BE2C (cell line): ENCODE data around the gene POTEH.
A peak's percentile ranks its signal among the peaks of the same experiment; 100 is the strongest.
"Not testable (repeated sequence)": the region's sequence is repeated elsewhere in the genome, so short reads cannot be mapped to it uniquely, and the experiment has no call there.

Experiments used
- DNase-seq: peaks from one replicate; pipeline ENCODE4 v3.0.0-alpha.2; 2020
- H3K27me3 ChIP-seq: fragments of 250-450 bp; sonication (Bioruptor Pico); 2 replicates; pipeline ENCODE4 v1.5.1; 2020; ENCODE audit warnings: mild to moderate bottlenecking
- H3K36me3 ChIP-seq: fragments of 250-450 bp; sonication (Bioruptor Pico); 2 replicates; pipeline ENCODE4 v1.5.1; 2020; ENCODE audit warnings: mild to moderate bottlenecking
- H3K4me1 ChIP-seq: fragments of 250-450 bp; sonication (Bioruptor Pico); 2 replicates; pipeline ENCODE4 v1.5.1; 2020
- H3K4me3 ChIP-seq: 2 replicates; pipeline ENCODE4 v1.5.1; 2011; ENCODE audit warnings: low read depth, low read length
- H3K9me3 ChIP-seq: fragments of 250-450 bp; sonication (Bioruptor Pico); 2 replicates; pipeline ENCODE4 v1.5.1; 2020

The POTEH gene

DNA sequence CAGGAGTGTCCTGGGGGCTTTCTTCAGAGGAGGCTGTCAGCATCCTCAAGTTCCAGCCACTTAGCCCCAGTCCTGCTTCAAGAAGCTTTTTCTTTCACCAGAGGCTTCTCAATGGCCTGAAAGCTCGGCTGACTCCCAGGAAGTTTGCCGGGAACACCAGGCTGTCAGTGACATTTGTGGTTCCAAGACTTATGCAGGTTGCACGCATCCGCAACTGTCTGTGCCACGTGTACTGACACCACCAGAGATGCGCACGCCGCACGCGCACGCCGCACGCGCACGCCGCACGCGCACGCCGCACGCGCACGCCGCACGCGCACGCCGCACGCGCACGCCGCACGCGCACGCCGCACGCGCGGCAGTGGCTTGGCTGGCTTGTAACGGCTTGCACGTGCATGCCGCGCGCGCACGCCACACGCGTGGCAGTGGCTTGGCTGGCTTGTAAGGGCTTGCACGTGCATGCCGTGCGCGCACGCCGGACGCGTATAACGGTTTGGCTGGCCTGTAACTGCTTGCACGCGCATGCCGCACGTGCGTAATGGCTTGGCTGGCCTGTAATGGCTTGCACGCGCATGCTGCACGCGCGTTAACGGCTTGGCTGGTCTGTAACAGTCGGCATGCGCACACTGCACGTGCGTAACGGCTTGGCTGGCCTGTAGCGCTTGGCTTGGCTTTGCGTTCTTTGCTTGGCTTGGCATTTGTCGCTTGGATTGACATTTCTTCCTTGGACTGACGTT lies 646 bp upstream of the POTEH start:
- not testable (repeated sequence) for H3K9me3 ChIP-seq

GRCh38 chr22:15713600-15713999 lies 23.8 kb downstream of the POTEH start:
- not testable (repeated sequence) for DNase-seq, H3K9me3 ChIP-seq, H3K27me3 ChIP-seq, H3K36me3 ChIP-seq, H3K4me3 ChIP-seq, H3K4me1 ChIP-seq

More for the DNA sequence above, 646 bp upstream of the POTEH start:
- not testable (repeated sequence) for H3K36me3 ChIP-seq, H3K27me3 ChIP-seq, H3K4me1 ChIP-seq, H3K4me3 ChIP-seq
- peak; percentile 3 for DNase-seq

DNA sequence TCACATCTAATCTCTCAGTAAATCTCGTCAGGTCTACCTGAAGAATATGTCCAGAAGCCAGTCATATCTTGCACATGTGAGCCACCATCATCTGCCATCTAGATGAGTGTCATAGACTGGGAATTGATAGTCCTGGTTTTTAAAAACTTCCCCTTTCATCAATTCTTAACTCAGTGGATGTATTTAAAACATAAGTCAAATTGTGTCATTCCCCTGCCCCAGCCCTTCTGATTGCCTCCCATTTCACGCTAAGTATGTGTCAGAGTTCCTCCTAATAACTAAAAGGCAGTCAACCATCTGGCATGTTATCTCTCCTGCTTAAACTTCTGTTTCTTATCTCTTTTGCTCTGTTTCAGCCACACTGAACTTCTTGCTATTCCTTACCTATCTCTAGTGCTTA lies 24.3 kb downstream of the POTEH start:
- H3K27me3 ChIP-seq, H3K36me3 ChIP-seq, H3K4me1 ChIP-seq, H3K4me3 ChIP-seq, H3K9me3 ChIP-seq, DNase-seq: not testable (repeated sequence)

DNA sequence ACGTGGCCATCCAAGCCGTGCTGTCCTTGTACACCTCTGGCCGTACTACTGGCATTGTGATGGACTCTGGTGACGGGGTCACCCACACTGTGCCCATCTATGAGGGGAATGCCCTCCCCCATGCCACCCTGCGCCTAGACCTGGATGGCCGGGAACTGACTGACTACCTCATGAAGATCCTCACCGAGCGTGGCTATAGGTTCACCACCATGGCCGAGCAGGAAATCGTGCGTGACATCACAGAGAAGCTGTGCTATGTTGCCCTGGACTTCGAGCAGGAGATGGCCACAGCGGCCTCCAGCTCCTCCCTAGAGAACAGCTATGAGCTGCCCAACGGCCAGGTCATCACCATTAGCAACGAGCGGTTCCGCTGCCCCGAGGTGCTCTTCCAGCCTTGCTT lies 32.1 kb downstream of the POTEH start:
- not testable (repeated sequence) for H3K36me3 ChIP-seq, H3K9me3 ChIP-seq, H3K4me1 ChIP-seq, DNase-seq, H3K27me3 ChIP-seq, H3K4me3 ChIP-seq

DNA sequence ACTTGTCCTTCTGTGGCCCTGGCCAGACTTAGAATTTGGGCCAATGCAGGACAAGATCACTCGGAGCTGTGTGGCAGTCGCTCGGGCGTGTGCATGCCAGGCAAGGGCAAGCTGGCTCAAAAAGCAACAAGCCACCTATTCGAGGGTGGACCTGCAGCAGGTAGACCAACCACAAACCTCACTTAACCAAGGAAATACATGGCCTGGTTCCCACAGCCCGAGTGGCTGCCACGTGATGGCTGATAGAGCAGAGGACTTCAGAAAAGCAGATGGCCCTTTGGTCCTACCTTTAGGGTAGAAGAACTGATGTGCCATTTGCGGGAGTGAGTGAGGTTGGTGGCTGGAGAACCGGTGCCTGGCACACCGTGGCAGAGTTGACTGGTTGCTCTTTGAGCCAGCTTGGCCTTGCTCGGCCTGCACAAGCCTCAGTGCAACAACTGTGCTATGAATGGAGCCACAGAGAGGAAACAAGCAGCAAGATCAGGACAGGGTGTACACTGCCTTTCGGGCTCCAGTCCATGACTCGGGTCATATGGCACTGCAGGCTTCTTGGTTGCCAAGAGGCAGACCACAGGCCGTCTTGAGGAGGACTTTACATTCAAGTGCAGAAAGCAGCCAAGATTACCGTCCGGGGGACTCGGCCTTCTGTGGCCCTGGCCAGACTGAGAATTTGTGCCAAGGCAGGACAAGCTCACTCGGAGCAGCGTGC lies 39.5 kb downstream of the POTEH start:
- H3K4me1 ChIP-seq, H3K36me3 ChIP-seq, DNase-seq, H3K9me3 ChIP-seq, H3K27me3 ChIP-seq, H3K4me3 ChIP-seq: not testable (repeated sequence)

- not testable (repeated sequence) for H3K27me3 ChIP-seq, H3K9me3 ChIP-seq, H3K36me3 ChIP-seq, H3K4me1 ChIP-seq, H3K4me3 ChIP-seq, DNase-seq
Measured at GRCh38 chr22:15731023-15731422, 41.2 kb downstream of the POTEH start.

- not testable (repeated sequence) for H3K4me1 ChIP-seq, H3K27me3 ChIP-seq, H3K9me3 ChIP-seq, H3K4me3 ChIP-seq, DNase-seq, H3K36me3 ChIP-seq
Measured at GRCh38 chr22:15734411-15734810, 44.6 kb downstream of the POTEH start.

- H3K9me3 ChIP-seq, H3K36me3 ChIP-seq, H3K4me1 ChIP-seq, H3K4me3 ChIP-seq, DNase-seq, H3K27me3 ChIP-seq: not testable (repeated sequence)
Measured at GRCh38 chr22:15738157-15738908, 48.5 kb downstream of the POTEH start.

DNA sequence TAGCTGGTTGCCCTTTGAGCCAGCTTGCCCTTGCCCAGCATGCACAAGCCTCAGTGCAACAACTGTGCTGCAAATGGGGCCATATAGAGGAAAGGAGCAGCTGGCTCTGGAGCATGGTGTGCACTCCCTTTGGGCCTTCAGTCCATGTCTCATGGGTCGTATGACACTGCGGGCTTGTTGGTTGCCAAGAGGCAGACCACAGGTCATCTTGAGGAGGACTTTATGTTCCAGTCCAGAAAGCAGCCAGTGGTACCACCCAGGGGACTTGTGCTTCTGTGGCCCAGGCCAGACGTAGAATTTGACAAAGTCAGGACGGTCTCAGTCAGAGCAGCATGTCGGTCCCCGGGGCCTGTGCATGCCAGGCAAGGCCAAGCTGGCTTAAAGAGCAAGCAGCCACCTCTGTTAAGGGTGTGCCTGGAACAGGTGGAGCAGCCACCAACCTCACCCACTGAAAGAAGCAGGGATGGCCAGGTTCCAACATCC lies 49.1 kb downstream of the POTEH start:
- not testable (repeated sequence) for H3K4me3 ChIP-seq, DNase-seq, H3K4me1 ChIP-seq, H3K9me3 ChIP-seq, H3K36me3 ChIP-seq, H3K27me3 ChIP-seq

DNA sequence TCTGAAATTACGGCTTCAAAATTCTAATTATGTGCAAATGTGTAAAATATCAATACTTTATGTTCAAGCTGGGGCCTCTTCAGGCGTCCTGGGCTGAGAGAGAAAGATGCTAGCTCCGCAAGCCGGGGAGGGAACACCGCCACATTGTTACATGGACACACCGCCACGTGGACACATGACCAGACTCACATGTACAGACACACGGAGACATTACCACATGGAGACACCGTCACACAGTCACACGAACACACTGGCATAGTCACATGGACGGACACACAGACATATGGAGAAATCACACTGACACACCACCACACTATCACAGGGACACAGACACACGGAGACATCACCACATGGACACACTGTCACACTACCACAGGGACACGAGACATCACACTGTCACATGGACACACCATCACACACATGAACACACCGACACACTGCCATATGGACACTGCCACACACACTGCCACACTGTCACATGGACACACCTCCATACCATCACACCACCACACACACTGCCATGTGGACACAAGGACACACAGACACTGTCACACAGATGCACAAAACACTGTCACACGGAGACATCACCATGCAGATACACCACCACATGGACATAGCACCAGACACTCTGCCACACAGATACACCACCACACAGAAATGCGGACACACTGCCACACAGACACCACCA lies 58.0 kb downstream of the POTEH start:
- H3K27me3 ChIP-seq, H3K36me3 ChIP-seq, DNase-seq, H3K9me3 ChIP-seq, H3K4me3 ChIP-seq, H3K4me1 ChIP-seq: not testable (repeated sequence)

DNA sequence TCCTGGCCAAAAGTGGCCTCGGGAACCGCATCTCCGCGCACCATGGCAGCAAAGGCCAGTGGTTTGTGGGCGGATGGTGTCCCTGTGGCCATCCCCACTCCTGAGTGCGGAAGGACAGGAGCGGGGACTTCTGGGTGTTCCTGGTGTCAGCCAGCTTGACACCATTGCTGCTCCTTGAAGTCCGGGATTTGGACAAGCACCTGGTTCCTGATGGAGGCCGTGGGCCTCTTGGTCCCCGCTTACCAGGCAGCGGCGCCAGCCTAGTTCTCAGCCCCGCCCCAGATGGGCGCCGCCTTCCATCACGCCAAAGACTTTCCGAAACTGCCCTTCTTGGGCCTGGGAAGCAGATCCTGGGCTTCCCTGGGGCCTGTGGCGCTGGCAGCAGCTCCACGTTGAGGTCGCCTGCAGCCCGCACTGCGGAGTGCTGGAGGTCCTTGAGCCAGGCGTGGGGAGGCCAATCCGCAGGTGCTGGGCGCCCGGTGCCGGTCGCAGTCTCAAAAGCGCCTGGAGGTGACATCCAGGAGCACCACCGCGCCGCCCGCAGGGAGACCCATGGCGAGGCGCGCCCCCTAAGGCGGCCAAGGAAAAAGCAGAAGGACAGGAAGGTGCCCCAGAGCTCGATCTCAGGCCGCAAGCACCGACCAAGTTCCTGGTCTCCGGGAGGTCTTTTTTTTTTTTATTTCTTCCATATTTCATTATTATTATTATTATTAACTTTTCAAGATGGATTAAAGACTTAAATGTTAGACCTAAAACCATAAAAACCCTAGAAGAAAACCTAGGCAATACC lies 59.5 kb downstream of the POTEH start:
- not testable (repeated sequence) for H3K4me1 ChIP-seq, DNase-seq, H3K9me3 ChIP-seq, H3K27me3 ChIP-seq, H3K4me3 ChIP-seq, H3K36me3 ChIP-seq

- DNase-seq, H3K27me3 ChIP-seq, H3K9me3 ChIP-seq, H3K36me3 ChIP-seq, H3K4me1 ChIP-seq, H3K4me3 ChIP-seq: not testable (repeated sequence)
Measured at GRCh38 chr22:15759443-15760097, 69.7 kb downstream of the POTEH start.

DNA sequence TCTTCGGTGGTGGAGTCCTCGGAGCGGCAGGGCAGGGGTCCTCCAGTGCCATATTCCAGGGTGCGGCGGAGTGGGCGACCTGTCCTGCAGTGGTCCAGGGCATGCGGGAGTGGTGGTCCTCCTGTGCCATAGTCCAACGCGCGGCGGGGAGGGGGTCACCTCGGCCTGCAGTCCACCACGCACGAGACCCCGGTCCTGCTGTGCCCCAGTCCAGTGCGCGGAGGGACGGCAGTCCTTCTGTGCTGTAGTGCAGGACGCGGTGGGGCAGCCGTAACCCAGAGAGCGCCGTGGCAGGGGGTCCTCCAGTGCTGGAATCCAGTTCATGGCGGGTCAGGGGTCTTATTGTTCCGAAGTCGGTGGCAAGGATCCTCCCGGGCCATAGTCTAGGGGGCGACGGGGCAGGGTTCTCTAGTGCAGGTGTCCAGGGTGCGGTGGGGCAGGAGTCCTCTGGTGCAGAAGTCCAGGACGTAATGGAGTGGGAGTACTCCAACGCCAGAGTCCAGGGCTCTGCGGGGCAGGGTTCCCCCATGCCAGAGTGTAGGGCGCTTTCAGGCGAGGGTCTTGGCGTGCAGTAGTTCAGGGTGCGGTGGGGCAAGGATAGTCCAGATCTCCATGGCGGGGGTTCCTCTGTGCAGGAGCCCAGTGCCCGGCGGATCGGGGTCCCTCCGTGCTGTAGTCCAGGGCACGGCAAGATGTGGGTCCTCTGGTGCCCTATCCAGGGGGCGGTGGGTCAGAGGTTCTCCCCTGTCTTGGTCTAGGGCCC lies 70.7 kb downstream of the POTEH start:
- not testable (repeated sequence) for H3K27me3 ChIP-seq, H3K4me1 ChIP-seq, DNase-seq, H3K9me3 ChIP-seq, H3K36me3 ChIP-seq, H3K4me3 ChIP-seq
